Measurements from ENCODE around the gene NPR1. TPM values are rescaled to one million over a fixed set of nuclear protein-coding genes. Genes with fewer than 3 reads are reported as not detected.

The NPR1 gene
- total and polyA plus RNA-seq, 2 donors (not counting 3 experiments of a cell fraction or from before 2014, with no cell fraction given) = 9.8 to 13.3 TPM

DNA sequence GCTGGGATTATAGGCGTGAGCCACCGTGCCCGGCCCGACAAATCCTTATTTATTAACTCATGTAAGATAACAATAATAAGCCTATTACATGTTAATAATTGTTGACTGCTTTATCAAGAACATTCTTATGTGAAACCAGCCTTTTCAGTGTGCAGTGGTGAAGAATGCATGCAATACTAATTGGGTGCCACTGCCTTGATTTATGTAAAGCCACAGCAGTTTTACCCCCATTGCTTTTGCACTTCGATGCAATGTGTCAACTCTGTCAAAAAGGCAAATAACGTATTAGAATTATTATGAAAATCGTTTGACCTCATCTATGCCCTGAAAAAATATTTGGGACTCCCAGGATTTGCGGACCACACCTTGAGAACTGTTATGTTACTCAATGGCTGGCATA, 18.3 kb downstream of the NPR1 start:
- no peaks in the 10 kb centered on the region for H3K9me3 ChIP-seq (replicated peaks; ENCODE audit: control insufficient read depth, insufficient read depth, low read length)
- no peak overlapping the region for H2AFZ ChIP-seq (ENCODE audit: low read depth, low read length)
- dilution Hi-C loops (cut with MboI; ENCODE audit: extremely low pct_ligation_motif_present, low sequenced_read_pairs) (no loop called here), intact Hi-C loops (cut with micrococcal nuclease) (loop anchor here (5.0 kb wide), 1 partner anchor 576 kb away; the partner anchor contains the start of gene HAX1)
- no peaks in the 10 kb centered on the region for H4K20me1 ChIP-seq (replicated peaks; ENCODE audit: control insufficient read depth, extremely low read depth, insufficient read depth, low read length)
- FAIRE-seq (no peak), DNase-seq (ENCODE audit: low read depth, low spot score) (no peak)
- peaks cover 0 to 3% of the 10 kb centered on the region in 2 experiments for H3K36me3 ChIP-seq (ENCODE audit: control insufficient read depth in 2 of 2, extremely low read depth in 1 of 2, insufficient read depth in 2 of 2, low read length in 2 of 2)
- no peaks in the 10 kb centered on the region for H3K79me2 ChIP-seq (ENCODE audit: control insufficient read depth, insufficient read depth, low read length)
- no TSS peak for BruUV-seq (replicated peaks)
- no peaks in the 10 kb centered on the region for H3K9me1 ChIP-seq (replicated peaks; ENCODE audit: control insufficient read depth, extremely low read depth, insufficient read depth, low read length)
- H3K27ac ChIP-seq (ENCODE audit: insufficient read depth, low read depth, low read length) = no peak overlapping the region
- ChIA-PET CTCF (interaction anchor here (0.7 to 1.2 kb wide), 2 partner anchors 31 to 37 kb away, joined by 3 to 4 read pairs; partner anchors contain the start of gene INTS3), POLR2A (no interaction called here)
- no peak overlapping the region for H3K4me2 ChIP-seq (ENCODE audit: insufficient read depth, low read length)
- H3K9ac ChIP-seq (replicated peaks; ENCODE audit: extremely low read depth, insufficient read depth, low read length) = no peak overlapping the region
- H3K4me1 ChIP-seq (ENCODE audit: control insufficient read depth, extremely low read depth, insufficient read depth, low read length) = peaks cover 26% of the 10 kb centered on the region
- H3K4me3 ChIP-seq (replicated peaks in 1 of 3; ENCODE audit: insufficient read depth in 1 of 3, low read depth in 1 of 3, low read length in 3 of 3) = no peak overlapping the region
- H3K27me3 ChIP-seq (ENCODE audit: control insufficient read depth in 2 of 2, insufficient read depth in 2 of 2, low read length in 2 of 2) = no peaks in the 10 kb centered on the region
- TF ChIP-seq POLR2AphosphoS5 (IDR thresholded peaks at IDR 0.05; ENCODE audit: insufficient read depth, low read depth, low read length) (no peak), POLR2A (IDR thresholded peaks at IDR 0.05; ENCODE audit: low read depth, low read length) (no peak), FOS (IDR thresholded peaks at IDR 0.05; ENCODE audit: borderline replicate concordance, insufficient read depth, low read length) (no peak), JUN (IDR thresholded peaks at IDR 0.05; ENCODE audit: borderline replicate concordance, insufficient read depth, insufficient read length, low read depth) (no peak), EZH2 (IDR thresholded peaks at IDR 0.05; ENCODE audit: borderline replicate concordance, low read depth, low read length, severe bottlenecking) (no peak), MYC (IDR thresholded peaks at IDR 0.05; ENCODE audit: low read depth, low read length) (no peak), GATA2 (IDR thresholded peaks at IDR 0.05; ENCODE audit: insufficient read depth, insufficient read length, low read depth, low read length) (no peak)
- TF ChIP-seq, protein P1, sequence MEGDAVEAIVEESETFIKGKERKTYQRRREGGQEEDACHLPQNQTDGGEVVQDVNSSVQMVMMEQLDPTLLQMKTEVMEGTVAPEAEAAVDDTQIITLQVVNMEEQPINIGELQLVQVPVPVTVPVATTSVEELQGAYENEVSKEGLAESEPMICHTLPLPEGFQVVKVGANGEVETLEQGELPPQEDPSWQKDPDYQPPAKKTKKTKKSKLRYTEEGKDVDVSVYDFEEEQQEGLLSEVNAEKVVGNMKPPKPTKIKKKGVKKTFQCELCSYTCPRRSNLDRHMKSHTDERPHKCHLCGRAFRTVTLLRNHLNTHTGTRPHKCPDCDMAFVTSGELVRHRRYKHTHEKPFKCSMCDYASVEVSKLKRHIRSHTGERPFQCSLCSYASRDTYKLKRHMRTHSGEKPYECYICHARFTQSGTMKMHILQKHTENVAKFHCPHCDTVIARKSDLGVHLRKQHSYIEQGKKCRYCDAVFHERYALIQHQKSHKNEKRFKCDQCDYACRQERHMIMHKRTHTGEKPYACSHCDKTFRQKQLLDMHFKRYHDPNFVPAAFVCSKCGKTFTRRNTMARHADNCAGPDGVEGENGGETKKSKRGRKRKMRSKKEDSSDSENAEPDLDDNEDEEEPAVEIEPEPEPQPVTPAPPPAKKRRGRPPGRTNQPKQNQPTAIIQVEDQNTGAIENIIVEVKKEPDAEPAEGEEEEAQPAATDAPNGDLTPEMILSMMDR (IDR thresholded peaks at IDR 0.05; ENCODE audit: extremely low read depth in 1 of 2, insufficient read depth in 1 of 2, low read depth in 1 of 2, low read length in 2 of 2) = no peak
- TF ChIP-seq, protein P2, sequence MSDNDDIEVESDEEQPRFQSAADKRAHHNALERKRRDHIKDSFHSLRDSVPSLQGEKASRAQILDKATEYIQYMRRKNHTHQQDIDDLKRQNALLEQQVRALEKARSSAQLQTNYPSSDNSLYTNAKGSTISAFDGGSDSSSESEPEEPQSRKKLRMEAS (IDR thresholded peaks at IDR 0.05; ENCODE audit: insufficient read depth, insufficient read length) = no peak
